ENCODE measurements around the gene CLNK.

DNA sequence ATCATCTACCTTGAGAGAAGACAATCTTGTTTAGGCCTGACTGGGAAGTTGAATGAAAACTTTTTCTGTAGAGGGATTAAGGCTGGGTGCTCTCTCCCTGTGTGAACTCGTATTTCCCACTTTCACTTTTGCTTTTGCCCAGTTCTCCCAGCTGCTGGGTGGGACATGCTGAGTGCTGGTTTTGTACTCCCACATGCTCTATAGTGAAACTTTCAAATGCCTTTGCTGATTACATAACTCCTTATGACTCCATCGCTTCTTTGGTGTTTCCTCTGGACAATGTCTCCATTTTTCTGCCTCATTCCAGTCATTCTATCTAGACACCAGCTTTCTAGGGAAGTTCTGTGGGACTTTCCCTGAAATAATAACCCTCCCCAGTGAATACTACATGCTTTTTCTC, 100.5 kb downstream of the CLNK start:
- TF ChIP-seq CTCF (IDR thresholded peaks at IDR 0.05) (no peak), POLR2A (IDR thresholded peaks at IDR 0.05) (no peak), POLR2AphosphoS5 (IDR thresholded peaks at IDR 0.05) (peak in 3 of 4 donors; percentile 44 to 70 (median 54)), EP300 (IDR thresholded peaks at IDR 0.05) (no peak)
